ENCODE results near the gene STAB2. TPM values are rescaled to one million over a fixed set of nuclear protein-coding genes. Genes with fewer than 3 reads are reported as not detected.

STAB2 gene
- total and polyA plus RNA-seq, 2 of the 8 experiments (the other 6 are each of a cell fraction or from before 2014, with no cell fraction given): not detected

GRCh38 chr12:103697971-103698751 is 111.1 kb downstream of the STAB2 start:
- FAIRE-seq: no peak
- TF ChIP-seq, protein P1, sequence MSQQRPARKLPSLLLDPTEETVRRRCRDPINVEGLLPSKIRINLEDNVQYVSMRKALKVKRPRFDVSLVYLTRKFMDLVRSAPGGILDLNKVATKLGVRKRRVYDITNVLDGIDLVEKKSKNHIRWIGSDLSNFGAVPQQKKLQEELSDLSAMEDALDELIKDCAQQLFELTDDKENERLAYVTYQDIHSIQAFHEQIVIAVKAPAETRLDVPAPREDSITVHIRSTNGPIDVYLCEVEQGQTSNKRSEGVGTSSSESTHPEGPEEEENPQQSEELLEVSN (IDR thresholded peaks at IDR 0.05): no peak
- no peak for TF ChIP-seq EGR1 (IDR thresholded peaks at IDR 0.05; ENCODE audit: borderline replicate concordance, low read depth, low read length)
- no peak overlapping the region for H2BK15ac ChIP-seq (ENCODE audit: low read length)
- H3K27me3 ChIP-seq (replicated peaks in 1 of 4; ENCODE audit: control insufficient read depth in 3 of 4, extremely low read depth in 1 of 4, insufficient read depth in 3 of 4, low read length in 3 of 4): no peaks in the 10 kb centered on the region
- no peaks in the 10 kb centered on the region for H3K79me1 ChIP-seq (ENCODE audit: low read depth, low read length)
- H3K9ac ChIP-seq (replicated peaks in 1 of 4; ENCODE audit: extremely low read depth in 1 of 4, low read depth in 3 of 4, low read length in 3 of 4): no peak overlapping the region
- H2BK20ac ChIP-seq (ENCODE audit: low read length): no peak overlapping the region
- no peak overlapping the region for H2BK120ac ChIP-seq (replicated peaks; ENCODE audit: low read depth, low read length)
- CTCF ChIA-PET (ENCODE audit: partially characterized antibody): interaction anchor here (0.8 to 2.1 kb wide), 7 partner anchors 9 to 65 kb away, joined by 3 to 5 read pairs (median 3); no protein-coding TSS in a partner anchor
- H3K79me2 ChIP-seq (ENCODE audit: control insufficient read depth in 1 of 2, insufficient read depth in 2 of 2, low read length in 2 of 2): no peaks in the 10 kb centered on the region
- H2AFZ ChIP-seq (ENCODE audit: low read length): no peak overlapping the region
- no peaks in the 10 kb centered on the region for H3K36me3 ChIP-seq (ENCODE audit: control insufficient read depth in 2 of 4, insufficient read depth in 4 of 4, low read length in 3 of 4)
- H2AK5ac ChIP-seq (ENCODE audit: low read depth, low read length): no peak overlapping the region
- no peak overlapping the region for H3K14ac ChIP-seq (ENCODE audit: insufficient read length)
- H3K56ac ChIP-seq (replicated peaks; ENCODE audit: insufficient read length, low read depth, low read length): no peak overlapping the region
- H4K5ac ChIP-seq (ENCODE audit: insufficient read length, low read depth, low read length): no peak overlapping the region
- H3K9me3 ChIP-seq (ENCODE audit: insufficient read depth in 2 of 2, low read depth in 1 of 2, low read length in 1 of 2): no peaks in the 10 kb centered on the region
- no peak overlapping the region for H3K23ac ChIP-seq (ENCODE audit: insufficient read length)
- no peak overlapping the region for H4K8ac ChIP-seq (ENCODE audit: extremely low read depth, insufficient read depth, low read length)
- DNase-seq (ENCODE audit: low read depth in 1 of 2, low spot score in 2 of 2): no peak
- no peak overlapping the region for H3K4ac ChIP-seq (replicated peaks; ENCODE audit: insufficient read length, low read depth, low read length)
- no peak overlapping the region for H4K91ac ChIP-seq (replicated peaks; ENCODE audit: insufficient read length, low read length)
- no peak overlapping the region for H3K4me2 ChIP-seq (ENCODE audit: insufficient read depth in 1 of 2, low read depth in 2 of 2, low read length in 2 of 2)
- POLR2A ChIA-PET (ENCODE audit: partially characterized antibody): interaction anchor here (1.5 kb wide), 1 partner anchor 9 kb away, joined by 3 read pairs; no protein-coding TSS in a partner anchor
- H3K27ac ChIP-seq (ENCODE audit: low read depth, low read length): no peak overlapping the region
- H3K18ac ChIP-seq (ENCODE audit: extremely low read depth, low read length): no peak overlapping the region
- no peaks in the 10 kb centered on the region for H4K20me1 ChIP-seq (replicated peaks in 1 of 2; ENCODE audit: control insufficient read depth in 1 of 2, insufficient read depth in 2 of 2, low read length in 2 of 2)
- H3K4me3 ChIP-seq (ENCODE audit: extremely low read depth in 1 of 4, insufficient read depth in 2 of 4, low read depth in 3 of 4, low read length in 4 of 4): no peak overlapping the region
- H3K4me1 ChIP-seq (replicated peaks in 1 of 4; ENCODE audit: control insufficient read depth in 3 of 4, insufficient read depth in 4 of 4, low read length in 3 of 4): no peaks in the 10 kb centered on the region
- H3K23me2 ChIP-seq (ENCODE audit: low read depth, low read length): peaks cover 2% of the 10 kb centered on the region; the same call in 1 of the 2 replicates
- H2BK5ac ChIP-seq (ENCODE audit: low read depth, low read length): no peak overlapping the region
- no peak overlapping the region for H2BK12ac ChIP-seq (ENCODE audit: low read depth, low read length)
- WGBS, 2 experiments (ENCODE audit: extremely low coverage in 1 of 2, insufficient coverage in 1 of 2, insufficient read length in 1 of 2, insufficient replicate concordance in 2 of 2, low coverage in 1 of 2, low lambda C conversion rate in 2 of 2, missing lambda C conversion rate in 1 of 2): 92% methylated on average over 9 of the region's 9 CpGs; no CpG with 5 or more reads in 1 of the 2 experiments
